Mucosa of descending colon (tissue), 3 donors: ENCODE measurements around the gene OSBPL5. TPM values are rescaled to one million over a fixed set of nuclear protein-coding genes. Genes with fewer than 3 reads are reported as not detected.

ENCODE experiments used
- ATAC-seq: fragments of 200-7000 bp; cut with Tn5 transposase; one replicate; pipeline ENCODE4 v1.9.1; 2020; ENCODE audit warnings: mild to moderate bottlenecking, moderate library complexity
- DNase-seq, 3 donors: peaks; one replicate each; pipeline ENCODE4 v3.0.0-alpha.2; 2020
- H3K36me3 ChIP-seq: fragments of 200-600 bp; one replicate; pipeline ENCODE4 v1.8.0; 2021; ENCODE audit warnings: low read depth, mild to moderate bottlenecking
- H3K4me1 ChIP-seq: fragments of 200-600 bp; one replicate; pipeline ENCODE4 v1.8.0; 2021; ENCODE audit warnings: low read depth, mild to moderate bottlenecking
- H3K4me3 ChIP-seq: fragments of 200-600 bp; one replicate; pipeline ENCODE4 v1.8.0; 2021; ENCODE audit warnings: mild to moderate bottlenecking
- H3K9me3 ChIP-seq: fragments of 200-600 bp; one replicate; pipeline ENCODE4 v1.8.0; 2021; ENCODE audit warnings: mild to moderate bottlenecking
- intact Hi-C, 2 donors: fragments of 100-400 bp; cut with DNase I in 1 of 2; cut with micrococcal nuclease in 1 of 2; formaldehyde crosslinking; loops; one replicate each; pipeline versions ENCODE4 v1.11.0 to v1.11.1; 2022; cut with DNase I, micrococcal nuclease
- total RNA-seq, 3 donors: library from RNA; stranded (reverse); fragmentation: NEBNext Ultra II Directional in 2 of 3; extraction: Animal tissue kit (Norgen Biotek cat#: 25700) in 2 of 3; gene quantifications; one replicate each; pipeline versions ENCODE4 v1.2.1 to v1.2.4, GENCODE V29; 2021 to 2023
- TF ChIP-seq, protein P1 (sequence below): fragments of 200-600 bp; IDR thresholded peaks from one replicate; pipeline ENCODE4 v1.8.0; 2022; ENCODE audit warnings: antibody characterized with exemption, mild to moderate bottlenecking
- donor health status: DM: no; HTN: no; CAD: no; lungs with moderate emphysema.
- donor health status: DM: no; HTN: no; CAD: no.
- donor health status: DM: no; HTN: yes; CAD: no.

Gene OSBPL5
- total RNA-seq, 3 donors from 2014 or later: 43.6 to 64.1 (median 52.4) TPM

DNA sequence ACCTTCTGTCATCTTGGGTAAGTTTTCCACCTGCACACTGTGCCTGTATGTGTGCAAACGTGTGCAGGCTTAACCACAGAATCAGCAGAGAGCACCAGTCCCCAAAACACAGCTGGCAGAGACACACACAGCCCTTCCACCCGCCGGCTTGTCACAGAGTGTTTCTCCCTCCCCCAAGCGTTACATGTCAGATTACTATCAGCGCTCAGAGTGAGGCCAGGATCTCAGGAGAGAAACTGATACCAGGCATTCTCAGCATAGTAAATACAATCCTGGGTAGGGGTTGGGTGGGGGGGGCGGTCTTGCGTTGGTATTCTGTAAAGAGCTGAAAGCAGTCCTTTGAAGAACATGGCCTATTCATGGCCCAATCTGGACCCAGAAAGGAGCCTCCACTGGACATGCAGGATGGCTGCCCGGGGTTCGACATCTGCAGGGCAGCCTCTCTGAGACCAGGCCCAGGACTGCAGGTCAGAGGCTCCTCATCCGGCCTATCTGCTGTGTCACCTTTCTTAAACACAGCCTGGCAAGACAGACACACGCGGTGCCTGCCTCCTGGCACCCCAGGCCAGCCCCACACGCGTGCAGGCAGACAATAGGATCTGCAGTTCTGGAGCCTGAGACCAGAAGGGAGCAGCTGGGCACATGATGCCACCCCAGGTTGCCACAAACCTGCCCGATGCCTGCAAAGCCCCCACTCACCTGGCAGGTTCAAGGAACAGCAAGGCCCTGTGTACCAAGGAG, 1.7 kb downstream of the OSBPL5 start:
- no peak for ATAC-seq
- Histone ChIP-seq H3K36me3 (no peaks in the 10 kb centered on the region), H3K4me3 (no peak overlapping the region), H3K9me3 (no peaks in the 10 kb centered on the region), H3K4me1 (peaks cover 40% of the 10 kb centered on the region)
- peak in 1 of 3 donors; percentile 20 for DNase-seq
- intact Hi-C loops: no loop called here
- TF ChIP-seq, protein P1, sequence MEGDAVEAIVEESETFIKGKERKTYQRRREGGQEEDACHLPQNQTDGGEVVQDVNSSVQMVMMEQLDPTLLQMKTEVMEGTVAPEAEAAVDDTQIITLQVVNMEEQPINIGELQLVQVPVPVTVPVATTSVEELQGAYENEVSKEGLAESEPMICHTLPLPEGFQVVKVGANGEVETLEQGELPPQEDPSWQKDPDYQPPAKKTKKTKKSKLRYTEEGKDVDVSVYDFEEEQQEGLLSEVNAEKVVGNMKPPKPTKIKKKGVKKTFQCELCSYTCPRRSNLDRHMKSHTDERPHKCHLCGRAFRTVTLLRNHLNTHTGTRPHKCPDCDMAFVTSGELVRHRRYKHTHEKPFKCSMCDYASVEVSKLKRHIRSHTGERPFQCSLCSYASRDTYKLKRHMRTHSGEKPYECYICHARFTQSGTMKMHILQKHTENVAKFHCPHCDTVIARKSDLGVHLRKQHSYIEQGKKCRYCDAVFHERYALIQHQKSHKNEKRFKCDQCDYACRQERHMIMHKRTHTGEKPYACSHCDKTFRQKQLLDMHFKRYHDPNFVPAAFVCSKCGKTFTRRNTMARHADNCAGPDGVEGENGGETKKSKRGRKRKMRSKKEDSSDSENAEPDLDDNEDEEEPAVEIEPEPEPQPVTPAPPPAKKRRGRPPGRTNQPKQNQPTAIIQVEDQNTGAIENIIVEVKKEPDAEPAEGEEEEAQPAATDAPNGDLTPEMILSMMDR: no peak

DNA sequence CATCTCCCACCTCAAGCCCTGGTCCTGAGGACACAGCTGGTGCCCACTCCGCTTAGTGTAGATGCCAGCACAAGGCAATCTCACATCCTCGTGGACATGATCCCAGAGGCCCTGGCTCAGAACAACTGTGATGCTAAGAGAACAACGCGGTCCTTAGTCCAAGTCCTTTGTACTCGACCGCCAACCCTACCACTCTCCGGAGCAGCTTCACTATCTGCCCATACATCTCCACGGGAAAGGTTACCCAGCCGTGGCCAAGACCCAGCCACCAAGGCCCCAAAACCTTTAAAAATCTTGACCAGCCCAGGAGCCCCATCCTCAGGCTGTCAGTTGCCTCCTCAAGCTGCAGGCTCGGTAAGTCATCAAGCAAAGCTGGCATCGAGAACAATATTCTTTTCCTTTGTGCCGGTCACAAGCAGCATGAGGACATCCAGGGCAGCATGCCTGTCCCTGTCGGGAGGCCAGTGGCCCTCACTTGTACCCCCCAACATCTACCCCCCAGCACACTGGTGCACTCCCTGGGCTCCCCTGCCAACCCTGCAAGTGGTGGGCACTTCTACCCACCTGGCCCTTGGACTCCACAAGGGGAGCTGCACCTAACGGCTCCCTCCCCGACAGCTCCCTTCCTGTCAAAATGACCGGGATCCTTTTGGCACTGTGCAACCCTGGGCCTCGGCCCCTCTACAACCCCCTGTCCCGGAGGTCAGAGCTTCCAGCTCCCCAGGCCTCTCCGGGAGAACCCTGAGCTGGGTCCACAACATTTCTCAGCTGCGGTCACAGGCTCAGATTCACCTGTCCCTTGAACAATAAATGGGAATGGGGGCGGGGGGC, 2.5 kb downstream of the OSBPL5 start:
- no peak overlapping the region for H3K4me3 ChIP-seq
- TF ChIP-seq, protein P1: no peak
- no peaks in the 10 kb centered on the region for H3K36me3 ChIP-seq
- H3K9me3 ChIP-seq: no peaks in the 10 kb centered on the region
- peaks cover 40% of the 10 kb centered on the region for H3K4me1 ChIP-seq
- intact Hi-C loops: no loop called here
- DNase-seq: peak in 2 of 3 donors; percentile 19 to 35
- no peak for ATAC-seq

DNA sequence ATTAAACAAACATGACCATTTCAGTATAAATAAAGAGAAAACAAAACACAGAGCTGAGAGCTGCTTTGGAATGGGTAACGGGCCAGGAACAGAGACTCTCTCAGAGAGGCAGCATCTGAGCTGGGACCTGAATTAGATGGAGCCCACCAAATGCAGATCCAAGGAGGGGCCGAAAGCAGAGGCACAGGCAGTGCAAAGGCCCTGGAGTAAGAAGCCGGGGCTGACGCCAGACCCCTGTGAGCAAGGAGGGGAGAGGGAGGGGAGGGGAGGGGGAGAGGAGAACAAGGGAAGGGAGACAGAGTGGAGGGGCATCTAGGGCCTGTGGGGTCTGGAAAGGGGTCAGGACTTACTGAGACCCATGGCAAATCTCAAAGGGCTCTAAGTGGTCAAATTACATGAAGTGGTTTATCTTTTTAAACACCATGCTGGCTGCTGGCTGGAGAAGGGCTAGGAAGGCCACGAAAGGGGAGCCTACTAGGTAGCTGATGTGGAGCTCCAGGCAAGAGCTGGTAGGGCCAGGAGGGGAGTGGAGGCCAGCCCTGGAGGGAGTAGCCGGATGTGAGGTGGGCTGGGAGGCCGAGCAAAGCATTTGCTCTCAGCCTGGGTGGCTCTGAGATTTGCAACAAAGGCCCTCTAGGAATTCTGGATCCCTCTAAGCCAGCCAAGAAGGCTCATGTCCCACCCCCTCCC, 3.2 kb downstream of the OSBPL5 start:
- TF ChIP-seq, protein P1: no peak
- H3K9me3 ChIP-seq: no peaks in the 10 kb centered on the region
- no peak overlapping the region for H3K4me3 ChIP-seq
- H3K36me3 ChIP-seq: no peaks in the 10 kb centered on the region
- ATAC-seq (no peak), DNase-seq (peak in 1 of 3 donors; percentile 17)
- peaks cover 34% of the 10 kb centered on the region for H3K4me1 ChIP-seq
- intact Hi-C loops: no loop called here

DNA sequence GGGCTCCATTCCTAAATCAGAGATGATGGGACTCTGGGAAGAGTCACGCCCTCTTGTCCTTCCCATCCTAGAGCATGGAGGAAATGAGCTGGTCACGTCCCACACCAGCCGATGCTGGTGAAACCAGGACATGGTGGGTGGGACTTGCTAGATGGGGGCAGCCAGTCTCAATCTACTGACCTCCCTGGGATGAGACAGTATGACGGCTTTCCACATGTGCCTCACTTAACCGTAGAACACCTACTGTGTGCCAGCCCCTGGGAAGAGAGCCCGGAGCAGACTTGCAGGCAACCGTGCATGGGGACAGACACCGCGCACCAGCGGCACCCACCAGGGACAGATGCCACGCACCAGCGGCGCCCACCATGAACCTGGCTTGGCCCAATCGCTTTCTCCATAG, 3.8 kb downstream of the OSBPL5 start:
- H3K4me1 ChIP-seq: peaks cover 29% of the 10 kb centered on the region
- no peaks in the 10 kb centered on the region for H3K36me3 ChIP-seq
- intact Hi-C loops: no loop called here
- ATAC-seq (no peak), DNase-seq (peak in 2 of 3 donors; percentile 28 to 39)
- TF ChIP-seq, protein P1: no peak
- no peaks in the 10 kb centered on the region for H3K9me3 ChIP-seq
- H3K4me3 ChIP-seq: no peak overlapping the region

DNA sequence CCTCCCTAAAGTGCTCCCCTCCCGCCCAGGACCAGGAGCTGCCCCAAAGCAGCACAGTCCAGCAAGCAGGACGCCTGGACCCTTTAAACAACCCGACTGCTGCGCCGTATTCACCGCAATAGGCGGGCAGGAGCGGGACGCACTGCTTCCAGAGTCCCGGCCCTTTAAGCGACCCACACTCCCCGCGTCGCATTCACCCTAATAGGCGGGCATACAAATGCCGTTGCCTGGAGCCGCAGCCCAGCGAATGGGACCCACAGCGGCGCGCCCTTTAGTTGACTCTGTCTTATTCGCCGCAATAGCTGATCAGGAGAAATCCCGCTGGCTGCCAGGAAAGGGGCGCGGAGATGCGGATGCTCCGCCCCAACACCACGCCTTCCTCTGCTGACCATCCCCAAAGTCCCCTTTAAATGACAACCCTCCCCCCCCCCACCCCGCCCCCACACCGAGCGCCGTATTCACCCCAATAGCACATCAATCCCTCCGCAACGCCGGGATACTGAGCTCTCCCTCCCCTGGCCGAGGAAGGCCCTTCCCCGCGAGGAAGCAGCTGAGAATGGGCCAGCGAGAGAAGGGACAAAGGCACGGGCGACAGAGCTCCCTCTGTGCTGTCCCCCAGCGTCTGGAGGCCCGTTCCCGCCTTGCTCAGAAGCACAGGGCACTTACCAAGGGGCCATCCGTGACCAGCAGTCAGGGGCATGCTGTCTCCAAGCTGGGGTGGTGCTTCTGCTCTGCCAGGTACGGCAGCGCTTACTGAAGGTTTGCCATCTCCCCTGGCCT, 4.7 kb downstream of the OSBPL5 start:
- TF ChIP-seq, protein P1: no peak
- DNase-seq (peak; percentile 86 to 90 (median 88)), ATAC-seq (peak; percentile 82)
- H3K36me3 ChIP-seq: no peaks in the 10 kb centered on the region
- no peak overlapping the region for H3K4me3 ChIP-seq
- peaks cover 21% of the 10 kb centered on the region for H3K4me1 ChIP-seq
- intact Hi-C loops: no loop called here
- H3K9me3 ChIP-seq: no peaks in the 10 kb centered on the region
